HG03175 (cell line): ENCODE measurements around the gene RAB11B.
A peak's percentile ranks its signal among the peaks of the same experiment; 100 is the strongest.
"Not testable (repeated sequence)": the region's sequence is repeated elsewhere in the genome, so short reads cannot be mapped to it uniquely, and the experiment has no call there.

ENCODE experiments used
- ATAC-seq: cut with Tn5 transposase; IDR thresholded peaks from one replicate; pipeline ENCODE4 v1.9.1; 2021; ENCODE audit warnings: mild to moderate bottlenecking, moderate library complexity; ENCODE audit not compliant: unreplicated experiment

The RAB11B gene

DNA sequence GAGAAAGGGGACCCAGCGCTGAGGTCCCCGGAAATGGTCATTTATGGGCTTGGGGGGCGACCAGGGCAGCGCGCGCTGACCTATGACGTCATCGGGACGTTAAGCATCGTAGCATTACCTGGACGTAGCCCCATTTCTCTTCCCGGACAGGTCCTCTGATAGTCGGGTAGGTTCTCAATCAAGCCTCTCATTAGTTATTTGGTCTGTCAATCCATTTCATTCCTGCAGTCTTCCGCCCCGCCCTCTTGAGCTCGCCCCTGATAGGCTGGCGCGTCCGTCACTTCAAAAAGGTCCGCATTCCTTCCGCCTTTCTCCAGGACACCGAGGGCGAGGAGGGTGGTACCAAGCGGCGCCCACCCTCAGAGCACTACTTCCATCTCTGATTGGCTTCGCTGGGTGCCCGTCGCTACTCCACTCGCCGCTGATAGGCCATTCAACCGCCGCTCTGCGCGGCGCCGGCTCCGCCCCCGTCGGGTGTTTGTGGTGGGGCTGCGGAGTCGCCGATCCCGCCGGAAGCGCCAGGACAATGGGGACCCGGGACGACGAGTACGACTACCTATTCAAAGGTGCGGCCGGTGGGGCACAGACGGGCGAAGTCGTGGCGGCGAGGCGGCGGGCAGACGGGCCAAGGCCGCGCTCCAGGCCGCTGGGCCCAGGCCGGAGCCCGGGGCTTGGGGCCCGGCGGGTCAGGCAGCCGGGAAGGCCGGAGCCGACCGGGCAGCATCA, at the start of gene RAB11B:
TSS of gene RAB11B (plus strand) at position 470 of the 726 bp plus-strand sequence. CDS start at position 527, 57 bp downstream.
- peak; percentile 92 for ATAC-seq

DNA sequence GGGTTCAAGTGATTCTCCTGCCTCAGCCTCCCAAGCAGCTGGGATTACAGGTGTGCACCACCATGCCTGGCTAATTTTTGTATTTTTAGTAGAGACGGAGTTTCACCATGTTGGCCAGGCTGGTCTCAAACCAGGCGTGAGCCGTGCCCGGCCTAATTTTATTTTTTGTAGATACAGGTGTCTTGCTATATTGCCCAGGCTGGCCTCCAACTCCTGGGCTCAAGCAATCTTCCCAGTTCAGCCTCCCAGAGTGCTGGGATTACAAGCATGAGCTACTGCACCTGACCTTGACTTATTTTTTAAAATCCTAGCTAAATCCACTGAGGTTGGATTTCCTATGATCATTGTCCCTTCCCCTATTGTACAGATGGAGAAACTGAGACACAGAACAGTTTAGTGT, 48.7 kb upstream of the RAB11B start:
- ATAC-seq, result not testable (repeated sequence)

DNA sequence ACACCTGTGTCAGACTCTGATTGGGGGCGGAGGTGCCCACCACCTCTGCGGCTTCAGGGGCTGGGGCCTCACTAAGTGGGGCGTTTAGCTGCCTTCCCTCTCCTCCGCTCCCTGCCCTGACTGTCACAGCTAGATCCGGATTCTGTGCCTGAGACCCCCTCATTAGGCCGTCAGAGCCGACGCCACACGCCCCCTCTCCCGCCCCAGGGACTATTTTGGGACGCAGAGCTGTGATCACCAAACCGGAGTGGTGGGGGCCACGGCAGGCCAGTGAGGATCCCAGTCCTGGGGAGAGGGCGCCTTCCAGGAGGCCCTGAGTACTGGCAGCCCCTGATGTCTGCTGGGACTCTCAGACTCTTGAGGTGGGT, 47.9 kb upstream of the RAB11B start:
- no peak for ATAC-seq

DNA sequence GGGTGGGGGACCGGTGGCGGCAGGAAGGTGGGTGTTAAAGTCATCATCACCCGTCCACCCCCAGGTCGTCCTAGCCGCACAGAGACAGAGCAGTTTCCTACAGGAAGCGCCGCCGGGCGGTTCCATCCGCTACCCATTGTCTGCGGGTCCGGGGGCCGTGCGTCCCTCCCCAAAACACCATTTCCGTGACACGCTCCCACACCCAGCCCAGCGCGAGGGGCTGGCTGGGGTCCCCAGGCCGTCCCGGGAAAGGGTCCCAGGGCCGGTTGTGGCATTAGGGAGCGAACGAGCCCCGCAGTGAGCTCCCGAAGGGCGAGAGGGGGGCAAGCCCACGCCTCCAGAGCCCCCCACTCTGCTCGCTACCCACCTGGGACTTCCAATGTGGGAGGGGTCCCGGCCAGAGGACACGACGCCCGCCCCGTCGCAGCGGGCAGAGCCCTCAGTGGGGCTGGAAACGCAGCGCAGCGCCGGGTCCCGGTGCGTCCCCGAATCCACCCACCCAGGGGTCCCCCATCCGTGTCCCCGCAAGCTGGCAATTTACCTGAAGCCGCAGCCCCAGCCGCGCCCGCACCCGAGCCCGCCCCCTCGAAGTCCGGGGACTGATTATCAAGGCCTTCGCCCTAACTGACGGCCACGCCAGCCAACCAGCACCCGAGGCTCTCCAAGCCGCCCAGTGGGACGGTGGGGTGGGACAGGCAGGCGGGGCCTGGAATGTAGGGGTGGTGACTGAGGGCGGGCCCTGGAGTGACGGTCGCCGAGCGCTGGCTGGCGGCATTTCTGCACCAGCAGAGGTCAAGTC, 47.3 kb upstream of the RAB11B start, which contains the start of gene KANK3:
TSS of gene KANK3 (minus strand) at position 579 of the 799 bp plus-strand sequence. CDS start 5,434 bp downstream, outside the sequence.
- ATAC-seq, result peak; percentile 88

DNA sequence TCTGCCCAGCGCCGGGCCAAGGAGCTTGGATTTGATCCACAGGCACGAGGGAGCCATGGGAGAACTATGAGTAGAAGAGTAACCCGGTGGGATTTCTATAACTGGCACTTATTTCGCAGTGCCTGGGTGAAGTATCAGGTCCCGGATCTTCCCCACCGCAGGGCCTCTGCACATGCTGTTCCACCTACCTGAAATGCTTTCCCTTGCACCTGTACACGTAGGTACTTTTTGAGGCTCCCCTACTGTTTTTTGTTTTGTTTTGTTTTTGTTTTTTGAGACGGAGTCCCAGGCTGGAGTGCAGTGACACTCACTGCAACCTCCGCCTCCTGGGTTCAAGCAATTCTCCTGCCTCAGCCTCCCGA, 46.7 kb upstream of the RAB11B start:
- ATAC-seq, result no peak

DNA sequence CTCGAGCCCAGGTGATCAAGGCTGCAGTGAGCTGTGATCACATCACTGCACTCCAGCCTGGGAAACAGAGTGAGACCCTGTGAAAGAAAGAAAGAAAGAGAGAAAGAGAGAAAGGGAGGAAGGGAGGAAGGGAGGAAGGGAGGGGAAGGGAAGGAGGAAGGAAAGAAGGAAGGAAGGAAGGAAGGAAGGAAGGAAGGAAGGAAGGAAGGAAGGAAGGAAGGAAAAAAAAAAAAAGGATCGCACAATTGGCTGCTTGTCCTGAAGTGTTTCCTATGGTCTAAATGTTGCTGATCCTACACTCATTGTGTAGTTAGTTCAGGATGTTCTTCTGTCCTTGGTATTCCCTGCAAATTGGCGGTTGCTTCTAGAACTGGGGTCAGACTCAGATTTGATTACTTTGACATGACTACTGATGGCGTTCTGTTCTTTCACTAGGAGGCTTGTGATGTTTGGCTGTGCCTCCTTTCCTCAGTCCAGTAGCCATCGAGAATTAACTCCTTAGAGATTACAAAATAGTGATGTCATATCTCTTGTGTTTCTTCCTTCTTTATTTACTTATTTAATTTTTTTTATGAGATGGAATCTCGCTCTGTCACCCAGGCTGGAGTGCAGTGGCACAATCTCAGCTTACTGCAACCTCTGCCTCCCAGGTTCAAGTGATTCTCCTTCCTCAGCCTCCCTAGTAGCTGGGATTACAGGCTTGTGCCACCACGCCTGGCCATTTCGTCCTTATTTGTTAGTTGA, 40.4 kb upstream of the RAB11B start:
- ATAC-seq, result not testable (repeated sequence)

DNA sequence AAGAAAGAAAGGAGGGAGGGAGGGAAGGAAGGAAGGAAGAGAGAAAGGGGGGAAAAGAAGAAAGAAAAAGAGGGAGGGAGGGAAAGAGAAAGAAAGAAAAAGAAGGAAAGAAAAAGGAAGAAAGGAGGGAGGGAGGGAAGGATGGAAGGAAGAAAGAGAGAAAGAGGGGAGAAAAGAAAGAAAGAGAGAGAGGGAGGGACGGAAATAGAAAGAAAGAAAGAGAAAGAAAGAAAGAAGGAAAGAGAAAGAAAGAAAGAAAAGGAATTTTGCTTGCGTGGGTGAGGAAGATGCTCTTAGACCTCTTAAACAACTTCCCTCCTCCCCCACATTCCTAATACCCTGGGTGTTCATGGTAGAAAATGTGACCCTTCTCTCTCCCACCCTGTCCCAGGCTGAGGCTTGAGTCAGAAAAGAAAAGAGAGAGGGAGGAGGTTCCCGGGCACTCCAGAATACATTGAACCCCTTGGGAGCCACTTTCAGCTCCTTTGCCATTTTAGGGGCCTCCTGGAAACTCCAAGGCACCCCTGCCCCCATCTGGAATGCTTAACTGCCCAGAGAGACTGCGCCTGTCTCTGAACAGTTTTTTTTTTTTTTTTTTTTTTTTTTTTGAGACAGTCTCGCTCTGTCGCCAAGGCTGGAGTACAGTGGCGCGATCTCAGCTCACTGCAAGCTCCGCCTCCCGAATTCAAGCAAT, 37.9 kb upstream of the RAB11B start:
- no peak for ATAC-seq

DNA sequence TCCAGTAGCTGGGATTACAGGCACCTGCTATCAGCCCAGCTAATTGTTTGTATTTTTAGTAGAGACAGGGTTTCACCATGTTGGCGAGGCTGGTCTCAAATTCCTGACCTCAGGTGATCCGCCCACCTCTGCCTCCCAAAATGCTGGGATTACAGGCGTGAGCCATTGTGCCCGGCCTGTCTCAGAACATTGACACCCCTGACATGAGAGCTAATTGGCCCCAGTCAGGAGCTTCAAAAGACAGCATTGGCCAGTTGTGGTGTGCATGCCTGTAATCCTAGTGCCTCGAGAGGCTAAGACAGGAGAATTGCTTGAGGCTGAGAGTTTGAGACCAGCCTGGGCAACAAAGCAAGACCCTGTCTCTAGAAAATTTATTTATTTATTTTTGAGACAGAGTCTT, 37.3 kb upstream of the RAB11B start:
- ATAC-seq, result not testable (repeated sequence)

DNA sequence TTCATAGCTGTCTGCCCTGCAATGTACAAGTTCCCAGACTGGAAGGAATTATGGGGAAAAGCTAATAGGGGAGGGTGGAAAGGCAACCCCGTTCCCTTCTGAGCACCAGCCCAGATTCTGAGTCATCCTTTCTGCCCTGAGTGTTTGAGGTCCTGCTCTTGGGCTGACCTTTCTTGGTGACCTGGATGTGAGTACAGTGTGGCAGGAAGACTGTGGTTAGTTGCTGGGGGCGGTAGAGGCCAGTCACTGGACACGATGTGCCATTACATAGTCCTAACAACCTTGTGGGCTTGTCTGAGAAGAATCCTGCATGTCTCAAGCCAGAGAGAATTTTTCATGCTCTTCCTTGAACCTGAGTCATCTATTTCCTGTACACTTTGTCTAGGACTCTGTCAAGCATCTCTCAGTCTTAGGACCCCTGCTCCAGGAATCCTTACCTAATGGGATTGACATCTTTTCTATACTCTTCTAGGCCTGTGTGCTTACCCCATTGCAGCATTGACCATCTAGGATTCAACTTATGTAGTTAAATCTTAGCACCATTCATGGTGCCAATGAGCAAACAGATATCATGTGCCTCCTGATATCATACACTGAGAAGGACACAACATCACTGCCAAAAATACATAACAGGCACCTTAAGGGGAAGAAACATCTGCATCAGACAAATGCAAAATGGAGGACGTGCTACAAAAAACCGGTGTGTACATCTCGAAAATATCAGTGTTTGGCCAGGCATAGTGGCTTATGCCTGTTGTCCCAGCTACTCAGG, 34.3 kb upstream of the RAB11B start:
- no peak for ATAC-seq

DNA sequence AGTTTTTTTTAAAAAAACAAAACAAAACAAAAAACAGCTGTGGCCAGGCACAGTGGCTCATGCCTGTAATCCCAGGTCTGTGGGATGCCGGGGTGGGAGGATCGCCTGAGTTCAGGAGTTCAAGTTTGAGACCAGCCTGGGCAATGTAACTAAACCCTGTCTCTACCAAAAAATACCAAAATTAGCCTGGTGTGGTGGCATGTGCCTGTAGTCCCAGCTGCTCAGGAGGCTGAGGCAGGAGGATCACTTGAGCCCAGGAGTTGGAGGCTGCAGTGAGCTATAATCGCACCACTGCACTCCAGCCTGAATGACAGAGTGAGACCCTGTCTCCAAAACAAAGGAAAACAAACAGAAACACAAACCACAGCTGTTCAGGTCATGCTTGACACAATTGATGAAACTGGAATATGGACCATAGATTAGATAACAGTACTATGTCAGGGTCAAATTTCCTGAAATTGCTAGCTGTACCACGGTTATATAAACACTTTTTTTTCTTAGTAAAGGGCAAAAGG, 33.1 kb upstream of the RAB11B start:
- no peak for ATAC-seq

DNA sequence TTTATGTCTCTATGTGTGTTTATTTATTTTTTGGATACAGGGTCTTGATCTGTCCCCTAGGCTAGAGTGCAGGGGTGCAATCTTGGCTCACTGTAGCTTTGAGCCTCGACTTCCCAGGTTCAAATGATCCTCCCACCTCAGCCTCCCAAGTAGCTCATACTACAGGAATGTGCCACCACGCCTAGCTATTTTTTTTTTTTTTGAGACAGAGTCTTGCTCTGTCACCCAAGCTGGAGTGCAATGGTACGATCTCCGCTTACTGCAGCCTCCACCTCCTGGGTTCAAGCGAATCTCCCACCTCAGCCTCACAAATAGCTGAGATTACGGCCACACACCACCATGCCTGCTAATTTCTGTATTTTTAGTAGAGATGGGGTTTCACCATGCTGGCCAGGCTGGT, 31.2 kb upstream of the RAB11B start:
- ATAC-seq, result no peak

DNA sequence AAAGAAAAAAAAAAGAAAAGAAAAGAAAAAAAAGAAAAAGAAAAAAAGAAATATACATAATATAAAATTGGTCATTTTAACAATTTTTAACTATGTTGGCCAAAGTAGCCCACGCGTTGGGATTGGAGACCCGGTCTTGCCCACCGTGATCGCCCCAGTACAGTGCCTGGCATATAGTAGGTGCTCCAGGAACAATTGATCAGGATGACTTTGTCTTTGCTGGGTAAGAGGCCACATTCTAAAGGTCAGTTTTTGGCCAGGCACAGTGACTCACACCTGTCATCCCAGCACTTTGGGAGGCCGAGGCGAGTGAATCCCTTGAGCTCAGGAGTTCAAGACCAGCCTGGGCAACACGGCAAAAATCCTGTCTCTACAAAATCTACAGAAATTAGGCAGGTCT, 30.0 kb upstream of the RAB11B start:
- no peak for ATAC-seq

DNA sequence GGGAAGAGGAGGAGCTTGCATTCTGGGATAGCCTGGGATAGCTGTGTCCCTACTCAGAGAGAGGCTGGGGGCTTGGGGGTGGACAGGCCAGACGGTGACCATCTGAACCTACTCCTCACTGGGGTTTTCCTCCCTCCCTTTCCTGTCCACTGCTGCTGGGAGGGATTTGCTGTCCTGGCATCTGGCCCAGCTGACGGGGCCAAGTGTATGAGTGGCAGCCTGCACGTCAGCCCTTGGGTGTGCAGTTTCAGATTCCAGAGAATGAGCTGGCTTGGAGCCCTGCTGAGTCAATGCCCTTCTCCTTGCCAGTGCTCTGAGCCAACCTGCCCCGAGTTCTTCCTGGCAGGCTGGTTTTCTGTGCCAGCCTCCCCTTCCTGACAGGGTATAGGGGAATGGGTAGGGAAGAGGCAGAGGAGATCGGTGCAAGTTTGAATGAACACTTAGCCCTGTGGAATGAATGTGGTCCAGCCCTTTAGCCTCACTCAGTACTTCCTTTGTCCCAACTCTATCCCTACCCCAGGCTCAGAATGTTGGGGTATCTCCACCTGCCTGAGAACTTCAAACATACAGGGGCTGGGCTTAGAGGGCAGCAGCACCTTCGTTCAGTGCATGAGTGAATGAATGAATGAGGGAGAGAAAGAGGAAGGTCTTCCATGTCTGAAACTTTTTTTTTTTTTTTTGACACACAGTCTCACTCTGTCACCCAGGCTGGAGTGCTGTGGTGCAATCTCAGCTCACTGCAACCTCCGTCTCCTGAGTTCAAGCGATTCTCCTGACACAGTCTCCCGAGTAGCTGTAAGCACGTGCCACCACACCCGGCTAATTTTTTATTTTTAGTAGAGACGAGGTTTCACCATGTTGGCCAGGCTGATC, 28.0 kb upstream of the RAB11B start:
- no peak for ATAC-seq

DNA sequence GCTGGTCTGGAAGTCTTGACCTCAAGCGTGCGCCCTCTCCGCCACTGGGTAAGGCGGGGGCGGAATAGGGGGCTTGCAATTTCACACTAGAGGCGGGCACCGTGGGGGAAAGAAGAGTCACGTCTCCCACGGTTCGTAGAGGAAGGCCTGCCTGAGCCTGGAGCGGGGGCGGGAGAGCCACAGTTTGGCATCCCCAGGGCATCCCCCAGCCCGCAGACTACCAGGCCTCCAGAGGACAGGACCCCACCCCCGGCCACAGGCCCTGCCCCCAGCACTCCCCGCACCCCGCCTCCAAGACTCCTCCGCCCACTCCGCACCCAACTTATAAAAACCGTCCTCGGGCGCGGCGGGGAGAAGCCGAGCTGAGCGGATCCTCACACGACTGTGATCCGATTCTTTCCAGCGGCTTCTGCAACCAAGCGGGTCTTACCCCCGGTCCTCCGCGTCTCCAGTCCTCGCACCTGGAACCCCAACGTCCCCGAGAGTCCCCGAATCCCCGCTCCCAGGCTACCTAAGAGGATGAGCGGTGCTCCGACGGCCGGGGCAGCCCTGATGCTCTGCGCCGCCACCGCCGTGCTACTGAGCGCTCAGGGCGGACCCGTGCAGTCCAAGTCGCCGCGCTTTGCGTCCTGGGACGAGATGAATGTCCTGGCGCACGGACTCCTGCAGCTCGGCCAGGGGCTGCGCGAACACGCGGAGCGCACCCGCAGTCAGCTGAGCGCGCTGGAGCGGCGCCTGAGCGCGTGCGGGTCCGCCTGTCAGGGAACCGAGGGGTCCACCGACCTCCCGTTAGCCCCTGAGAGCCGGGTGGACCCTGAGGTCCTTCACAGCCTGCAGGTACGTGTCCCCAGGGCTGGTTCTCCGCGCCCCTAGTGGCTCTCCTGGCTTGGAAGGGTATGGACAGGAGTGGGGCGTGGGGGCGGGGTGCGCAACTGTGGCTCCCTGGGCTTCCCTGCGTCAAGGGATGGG, 26.1 kb upstream of the RAB11B start, which contains the start of gene ANGPTL4:
TSS of gene ANGPTL4 (plus strand) at position 353 of the 969 bp plus-strand sequence. CDS start at position 520, 167 bp downstream.
- no peak for ATAC-seq

DNA sequence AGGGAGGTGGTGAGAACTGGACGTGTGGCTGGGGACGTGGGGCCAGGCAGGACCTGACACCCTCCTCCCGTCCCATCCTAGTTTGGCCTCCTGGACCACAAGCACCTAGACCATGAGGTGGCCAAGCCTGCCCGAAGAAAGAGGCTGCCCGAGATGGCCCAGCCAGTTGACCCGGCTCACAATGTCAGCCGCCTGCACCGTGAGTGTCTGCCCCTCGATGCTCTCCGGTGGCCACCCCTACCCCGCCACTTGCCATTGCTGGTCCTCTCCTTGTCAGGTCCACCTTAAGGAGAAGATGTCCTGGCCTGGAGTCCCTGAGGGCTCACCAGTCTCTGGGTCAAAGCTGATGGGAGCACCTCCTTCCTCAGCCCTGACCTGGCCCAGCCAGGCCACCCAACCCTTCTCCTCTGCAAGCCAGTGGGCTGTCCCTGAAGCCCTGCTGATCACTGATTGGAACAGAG, 24.0 kb upstream of the RAB11B start:
- ATAC-seq, result no peak

DNA sequence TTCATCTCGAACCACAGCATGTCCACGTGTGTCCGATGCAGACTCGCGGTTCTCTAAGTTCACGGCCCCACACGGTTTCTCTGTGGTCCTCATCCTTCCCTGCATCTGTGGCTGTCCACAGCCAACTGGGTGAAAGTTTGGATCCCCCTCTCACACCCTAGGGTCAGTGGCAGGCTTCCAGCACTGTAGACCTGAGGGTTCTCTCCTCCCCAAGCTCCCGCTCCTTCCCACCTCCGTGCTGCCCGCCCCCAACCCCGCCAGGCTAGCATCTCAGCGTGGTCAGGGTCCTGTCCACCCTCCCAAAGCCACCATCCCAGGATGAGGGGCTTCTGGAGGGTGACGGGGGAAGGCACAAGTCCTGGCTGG, 23.2 kb upstream of the RAB11B start:
- ATAC-seq, result no peak

DNA sequence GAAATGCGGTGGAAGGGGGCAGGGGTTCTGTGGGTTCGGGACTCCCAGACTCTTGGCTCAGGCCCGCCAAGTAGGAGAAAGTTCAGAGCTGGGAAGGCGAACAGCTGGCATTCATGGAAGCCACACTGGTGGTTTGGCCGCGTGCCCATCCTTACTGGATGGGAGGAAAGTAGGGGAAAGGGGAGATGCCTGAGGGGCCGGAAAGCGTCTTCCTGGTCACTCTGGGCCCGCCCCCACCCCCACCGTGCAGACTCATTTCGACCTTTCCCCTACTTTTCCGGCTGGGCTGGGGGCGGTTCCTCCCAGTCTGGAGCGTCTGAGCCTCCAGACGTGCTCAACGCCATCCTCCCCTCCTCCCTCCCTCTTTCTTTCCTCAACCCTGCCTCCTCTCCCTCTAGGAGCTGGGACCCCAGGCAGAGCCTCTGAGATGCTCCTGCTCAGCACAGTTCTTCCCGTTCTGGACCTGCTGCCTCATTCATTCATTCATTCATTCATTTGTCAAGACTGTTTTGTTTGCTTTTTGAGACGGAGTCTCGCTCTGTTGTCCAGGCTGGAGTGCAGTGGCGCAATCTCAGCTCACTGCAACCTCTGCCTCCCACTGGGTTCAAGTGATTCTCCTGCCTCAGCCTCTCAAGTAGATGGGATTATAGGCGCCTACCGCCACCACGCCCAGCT, 22.7 kb upstream of the RAB11B start:
- no peak for ATAC-seq
